ENCODE data around the gene OVOL2.

- no peak for TF ChIP-seq GATA3 (IDR thresholded peaks at IDR 0.05; ENCODE audit: low read depth, low read length)
- TF ChIP-seq GATA2 (IDR thresholded peaks at IDR 0.05; ENCODE audit: low read depth, low read length), result no peak
Observed at GRCh38 chr20:17999566-17999965, 58.1 kb downstream of the OVOL2 start.
